ENCODE results near the gene RSBN1L.
"Not testable (repeated sequence)": the region's sequence is repeated elsewhere in the genome, so short reads cannot be mapped to it uniquely, and the experiment has no call there.

The RSBN1L gene

GRCh38 chr7:77696057-77696642 lies at the start of gene RSBN1L:
Gene RSBN1L (plus strand): TSS chr7:77696459. CDS start chr7:77696470, 11 bp downstream.
- POLR2A ChIA-PET, result interaction anchor here (0.6 to 1.7 kb wide), 14 partner anchors 9 to 324 kb away, joined by 3 to 13 read pairs (median 4); partner anchors contain the start of genes PHTF2 and TMEM60
- peak; percentile 93 for DNase-seq (ENCODE audit: extremely low spot score)
- CTCF ChIA-PET, result interaction anchor here (0.9 kb wide), 1 partner anchor 48 kb away, joined by 3 read pairs; no protein-coding TSS in a partner anchor
- no peak for TF ChIP-seq BHLHE40 (IDR thresholded peaks at IDR 0.05; ENCODE audit: borderline replicate concordance)
- no peak for TF ChIP-seq LEF1 (IDR thresholded peaks at IDR 0.05; ENCODE audit: borderline replicate concordance)
- TF ChIP-seq NFRKB (IDR thresholded peaks at IDR 0.05), result no peak
- TF ChIP-seq FOXM1 (IDR thresholded peaks at IDR 0.05; ENCODE audit: borderline replicate concordance), result no peak
- TF ChIP-seq TARDBP (IDR thresholded peaks at IDR 0.05), result no peak
- TF ChIP-seq PKNOX1 (IDR thresholded peaks at IDR 0.05), result peak; percentile 99
- TF ChIP-seq ZNF384 (IDR thresholded peaks at IDR 0.05), result no peak
- TF ChIP-seq SP1 (IDR thresholded peaks at IDR 0.05), result no peak

- ChIA-PET CTCF (interaction anchor here (1.0 to 1.8 kb wide), 2 partner anchors 9 to 111 kb away, joined by 4 read pairs; no protein-coding TSS in a partner anchor), POLR2A (no interaction called here)
- TF ChIP-seq FOXA1 (IDR thresholded peaks at IDR 0.05) (no peak), L3MBTL2 (conservative IDR thresholded peaks at IDR 0.05) (no peak)
- DNase-seq (ENCODE audit: extremely low spot score), result no peak
Measured at GRCh38 chr7:77648742-77649338, 47.4 kb upstream of the RSBN1L start.

- TF ChIP-seq SP1 (IDR thresholded peaks at IDR 0.05), result no peak
- no peak for TF ChIP-seq LEF1 (IDR thresholded peaks at IDR 0.05; ENCODE audit: borderline replicate concordance)
- TF ChIP-seq FOXM1 (IDR thresholded peaks at IDR 0.05; ENCODE audit: borderline replicate concordance), result no peak
- no peak for TF ChIP-seq L3MBTL2 (conservative IDR thresholded peaks at IDR 0.05)
- TF ChIP-seq HDGF (IDR thresholded peaks at IDR 0.05; ENCODE audit: borderline replicate concordance), result no peak
- TF ChIP-seq FOXK2 (IDR thresholded peaks at IDR 0.05), result no peak
- no peak for TF ChIP-seq ZNF384 (IDR thresholded peaks at IDR 0.05)
- no peak for TF ChIP-seq PKNOX1 (IDR thresholded peaks at IDR 0.05)
- no peak for TF ChIP-seq TARDBP (IDR thresholded peaks at IDR 0.05)
- TF ChIP-seq ELF4 (IDR thresholded peaks at IDR 0.05), result no peak
- no peak for TF ChIP-seq SUZ12 (IDR thresholded peaks at IDR 0.05)
- no peak for TF ChIP-seq FOXA1 (IDR thresholded peaks at IDR 0.05)
- no peak for TF ChIP-seq BHLHE40 (IDR thresholded peaks at IDR 0.05; ENCODE audit: borderline replicate concordance)
- ChIA-PET CTCF (interaction anchor here (1.8 kb wide), 1 partner anchor 110 kb away, joined by 4 read pairs; no protein-coding TSS in a partner anchor), POLR2A (no interaction called here)
- no peak for DNase-seq (ENCODE audit: extremely low spot score)
Measured at GRCh38 chr7:77649716-77650349, 46.4 kb upstream of the RSBN1L start.

GRCh38 chr7:77651575-77652162 lies 44.6 kb upstream of the RSBN1L start:
- peak; percentile 43 for DNase-seq (ENCODE audit: extremely low spot score)
- POLR2A ChIA-PET, result no interaction called here

GRCh38 chr7:77652826-77653225 lies 43.4 kb upstream of the RSBN1L start:
- POLR2A ChIA-PET; DNase-seq (ENCODE audit: extremely low spot score): not testable (repeated sequence)
- CTCF ChIA-PET, result interaction anchor here (0.7 to 1.1 kb wide), 2 partner anchors 214 to 578 kb away, joined by 3 read pairs; no protein-coding TSS in a partner anchor

More at GRCh38 chr7:77651575-77652162, 44.6 kb upstream of the RSBN1L start:
- CTCF ChIA-PET, result interaction anchor here (0.6 to 1.5 kb wide), 20 partner anchors 8 to 1015 kb away, joined by 3 to 8 read pairs (median 3); no protein-coding TSS in a partner anchor
- no peak for TF ChIP-seq L3MBTL2 (conservative IDR thresholded peaks at IDR 0.05)
- TF ChIP-seq PKNOX1 (IDR thresholded peaks at IDR 0.05), result peak; percentile 92
- TF ChIP-seq SUZ12 (IDR thresholded peaks at IDR 0.05), result no peak

- no peak for TF ChIP-seq ELF4 (IDR thresholded peaks at IDR 0.05)
- no peak for DNase-seq (ENCODE audit: extremely low spot score)
- POLR2A ChIA-PET, result no interaction called here
- CTCF ChIA-PET, result interaction anchor here (0.6 to 0.7 kb wide), 2 partner anchors 101 to 578 kb away, joined by 3 read pairs; no protein-coding TSS in a partner anchor
Measured at GRCh38 chr7:77653572-77653971, 42.7 kb upstream of the RSBN1L start.

- no peak for TF ChIP-seq ELF4 (IDR thresholded peaks at IDR 0.05)
- ChIA-PET CTCF (interaction anchor here (0.6 to 1.4 kb wide), 2 partner anchors 266 to 365 kb away, joined by 3 read pairs; no protein-coding TSS in a partner anchor), POLR2A (no interaction called here)
- DNase-seq (ENCODE audit: extremely low spot score), result no peak
Measured at GRCh38 chr7:77655356-77655755, 40.9 kb upstream of the RSBN1L start.

Measured in HEK293T (cell line).